ENCODE measurements around the gene TMPRSS9.

DNA sequence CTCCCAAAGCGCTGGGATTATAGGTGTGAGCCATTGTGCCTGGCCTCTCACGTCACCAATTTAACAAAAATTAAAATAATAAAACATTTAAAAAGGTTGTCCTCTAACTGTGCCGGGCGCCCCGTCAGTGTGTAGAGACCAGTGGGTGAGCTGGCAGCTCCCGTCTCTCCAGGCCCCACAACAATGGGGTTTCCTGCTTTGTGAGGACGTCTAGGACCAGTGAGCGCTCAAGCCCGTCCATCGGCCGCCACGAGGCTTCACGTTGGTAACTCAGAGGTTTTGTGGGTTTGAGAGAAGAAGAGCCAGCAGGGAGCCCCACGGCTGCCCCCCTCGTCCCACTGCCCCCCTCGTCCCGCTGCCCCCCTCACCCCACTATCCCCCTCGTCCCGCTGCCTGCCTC, 36.4 kb upstream of the TMPRSS9 start:
- TF ChIP-seq, protein P1, sequence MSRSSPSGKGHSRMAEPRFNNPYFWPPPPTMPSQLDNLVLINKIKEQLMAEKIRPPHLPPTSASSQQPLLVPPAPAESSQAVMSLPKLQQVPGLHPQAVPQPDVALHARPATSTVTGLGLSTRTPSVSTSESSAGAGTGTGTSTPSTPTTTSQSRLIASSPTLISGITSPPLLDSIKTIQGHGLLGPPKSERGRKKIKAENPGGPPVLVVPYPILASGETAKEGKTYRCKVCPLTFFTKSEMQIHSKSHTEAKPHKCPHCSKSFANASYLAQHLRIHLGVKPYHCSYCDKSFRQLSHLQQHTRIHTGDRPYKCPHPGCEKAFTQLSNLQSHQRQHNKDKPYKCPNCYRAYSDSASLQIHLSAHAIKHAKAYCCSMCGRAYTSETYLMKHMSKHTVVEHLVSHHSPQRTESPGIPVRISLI (tag by site-specific recombination; IDR thresholded peaks at IDR 0.05), result no peak
- TF ChIP-seq TCF7L2 (IDR thresholded peaks at IDR 0.05; ENCODE audit: borderline replicate concordance, low read depth, low read length) (no peak), TRIM28 (IDR thresholded peaks at IDR 0.05; ENCODE audit: borderline replicate concordance, low read length) (no peak), ZNF391 (tag by site-specific recombination; IDR thresholded peaks at IDR 0.05; ENCODE audit: borderline replicate concordance, low read depth) (no peak), YY1 (tag by site-specific recombination; IDR thresholded peaks at IDR 0.05) (no peak)
- TF ChIP-seq, protein P2, sequence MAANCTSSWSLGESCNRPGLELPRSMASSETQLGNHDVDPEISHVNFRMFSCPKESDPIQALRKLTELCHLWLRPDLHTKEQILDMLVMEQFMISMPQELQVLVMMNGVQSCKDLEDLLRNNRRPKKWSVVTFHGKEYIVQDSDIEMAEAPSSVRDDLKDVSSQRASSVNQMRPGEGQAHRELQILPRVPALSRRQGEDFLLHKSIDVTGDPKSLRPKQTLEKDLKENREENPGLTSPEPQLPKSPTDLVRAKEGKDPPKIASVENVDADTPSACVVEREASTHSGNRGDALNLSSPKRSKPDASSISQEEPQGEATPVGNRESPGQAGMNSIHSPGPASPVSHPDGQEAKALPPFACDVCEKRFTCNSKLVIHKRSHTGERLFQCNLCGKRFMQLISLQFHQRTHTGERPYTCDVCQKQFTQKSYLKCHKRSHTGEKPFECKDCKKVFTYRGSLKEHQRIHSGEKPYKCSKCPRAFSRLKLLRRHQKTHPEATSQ (tag by site-specific recombination; IDR thresholded peaks at IDR 0.05), result no peak
- TF ChIP-seq, protein P3, sequence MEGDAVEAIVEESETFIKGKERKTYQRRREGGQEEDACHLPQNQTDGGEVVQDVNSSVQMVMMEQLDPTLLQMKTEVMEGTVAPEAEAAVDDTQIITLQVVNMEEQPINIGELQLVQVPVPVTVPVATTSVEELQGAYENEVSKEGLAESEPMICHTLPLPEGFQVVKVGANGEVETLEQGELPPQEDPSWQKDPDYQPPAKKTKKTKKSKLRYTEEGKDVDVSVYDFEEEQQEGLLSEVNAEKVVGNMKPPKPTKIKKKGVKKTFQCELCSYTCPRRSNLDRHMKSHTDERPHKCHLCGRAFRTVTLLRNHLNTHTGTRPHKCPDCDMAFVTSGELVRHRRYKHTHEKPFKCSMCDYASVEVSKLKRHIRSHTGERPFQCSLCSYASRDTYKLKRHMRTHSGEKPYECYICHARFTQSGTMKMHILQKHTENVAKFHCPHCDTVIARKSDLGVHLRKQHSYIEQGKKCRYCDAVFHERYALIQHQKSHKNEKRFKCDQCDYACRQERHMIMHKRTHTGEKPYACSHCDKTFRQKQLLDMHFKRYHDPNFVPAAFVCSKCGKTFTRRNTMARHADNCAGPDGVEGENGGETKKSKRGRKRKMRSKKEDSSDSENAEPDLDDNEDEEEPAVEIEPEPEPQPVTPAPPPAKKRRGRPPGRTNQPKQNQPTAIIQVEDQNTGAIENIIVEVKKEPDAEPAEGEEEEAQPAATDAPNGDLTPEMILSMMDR (tag by site-specific recombination; IDR thresholded peaks at IDR 0.05), result no peak

Data from HEK293 (cell line).